Activated CD4-positive, alpha-beta T cell treated with anti-CD3 and anti-CD28 coated beads, Interleukin-2, amount 50 U/mL, for 1 hour (primary cell): ENCODE measurements around the gene TMEM168.
"Not testable (repeated sequence)": the region's sequence is repeated elsewhere in the genome, so short reads cannot be mapped to it uniquely, and the experiment has no call there.

ENCODE experiments used
- DNase-seq: peaks from one replicate; pipeline ENCODE4 v3.0.0-alpha.2; 2020

TMEM168 gene

DNA sequence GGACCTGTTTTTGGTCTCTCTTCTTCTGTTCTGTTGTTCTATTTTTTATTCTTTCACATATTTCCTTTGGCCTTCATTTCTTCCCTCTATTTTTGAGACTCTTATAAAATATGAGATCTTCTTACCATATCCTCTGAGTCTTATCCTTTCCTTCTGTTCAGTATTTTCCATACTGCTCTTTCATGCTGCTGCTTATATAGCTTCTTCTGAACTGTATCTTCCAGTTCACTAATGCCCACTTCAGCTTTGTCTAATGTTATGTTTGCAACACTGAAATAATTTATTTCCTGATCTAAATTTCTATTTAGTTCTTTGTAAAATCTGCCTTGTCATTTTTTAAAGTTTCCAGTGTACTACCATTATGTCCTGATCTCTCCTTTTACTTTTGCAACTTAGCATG, 12.8 kb downstream of the TMEM168 start:
- DNase-seq, result no peak

DNA sequence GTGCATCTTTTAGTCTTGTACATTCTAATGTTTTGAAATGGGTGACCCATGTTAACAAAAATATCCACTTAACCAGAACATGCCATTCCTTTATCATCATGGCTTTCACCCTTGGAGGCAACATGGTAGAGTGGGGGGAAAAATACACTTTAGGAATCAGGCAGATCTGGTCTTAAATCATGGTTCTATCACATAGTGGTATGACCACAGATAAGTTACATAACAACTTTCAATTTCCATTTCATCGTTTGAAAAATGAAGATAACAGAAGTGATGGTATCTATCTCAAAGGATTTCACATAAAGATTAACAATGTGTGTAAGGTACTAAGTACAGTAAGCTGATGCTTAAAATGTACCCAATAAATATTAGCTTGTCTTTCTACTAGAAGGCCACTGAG, 19.0 kb downstream of the TMEM168 start:
- no peak for DNase-seq

DNA sequence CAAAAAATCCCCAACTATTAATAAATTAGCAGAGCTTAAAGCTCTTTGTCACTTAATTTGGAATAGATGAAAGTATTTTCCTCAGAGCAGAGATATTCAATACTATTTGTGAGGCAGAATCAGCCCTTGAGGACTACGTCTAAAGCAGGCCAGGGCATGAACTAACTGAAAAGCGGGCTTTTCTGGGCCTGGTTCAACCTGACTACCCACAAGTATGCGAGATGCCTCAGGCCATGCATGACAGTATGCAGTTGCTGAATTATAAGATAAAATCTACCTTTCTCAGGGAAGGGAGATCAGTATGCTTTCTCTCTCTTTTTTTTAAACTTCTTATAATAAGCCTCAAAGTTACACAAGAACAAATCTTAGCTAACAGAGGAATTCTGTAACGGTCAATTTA, 20.1 kb downstream of the TMEM168 start:
- no peak for DNase-seq

DNA sequence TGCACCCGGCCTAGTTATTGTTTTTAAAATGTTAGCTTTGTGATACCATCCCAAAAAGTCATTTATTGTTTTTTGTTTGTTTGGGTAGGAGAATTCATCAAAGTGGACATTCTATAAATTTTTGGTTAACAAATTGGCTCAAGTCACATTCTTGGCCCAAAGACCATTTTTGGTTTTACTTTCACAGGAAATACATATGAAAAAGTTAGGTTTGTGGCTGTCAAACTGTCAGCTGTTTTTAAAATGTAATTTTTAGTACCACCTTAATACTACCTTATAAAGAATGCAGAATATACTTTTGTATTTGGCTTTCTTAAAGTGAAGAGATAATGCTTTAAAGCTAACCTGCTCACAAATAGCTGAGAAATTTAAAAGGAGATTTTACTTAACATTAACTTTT, 25.1 kb downstream of the TMEM168 start:
- no peak for DNase-seq

DNA sequence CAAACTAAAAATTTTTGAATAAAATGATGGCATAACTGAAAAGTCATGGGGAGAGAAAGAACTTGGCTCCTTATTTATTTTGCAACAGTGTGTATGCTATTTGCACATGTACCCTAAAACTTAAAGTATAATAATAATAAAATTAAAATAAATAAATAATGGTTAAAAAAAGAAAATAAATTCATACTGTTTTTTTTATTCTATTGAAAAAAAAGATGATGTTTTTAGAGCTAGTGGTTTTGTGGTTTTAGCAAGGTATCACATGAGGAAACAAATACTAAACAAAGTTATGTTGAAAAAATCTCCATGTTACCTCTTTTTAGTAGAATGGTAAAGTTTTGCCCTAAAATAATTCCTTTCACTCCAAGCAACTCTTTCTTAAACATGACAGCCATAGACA, 26.2 kb downstream of the TMEM168 start:
- DNase-seq, result no peak

DNA sequence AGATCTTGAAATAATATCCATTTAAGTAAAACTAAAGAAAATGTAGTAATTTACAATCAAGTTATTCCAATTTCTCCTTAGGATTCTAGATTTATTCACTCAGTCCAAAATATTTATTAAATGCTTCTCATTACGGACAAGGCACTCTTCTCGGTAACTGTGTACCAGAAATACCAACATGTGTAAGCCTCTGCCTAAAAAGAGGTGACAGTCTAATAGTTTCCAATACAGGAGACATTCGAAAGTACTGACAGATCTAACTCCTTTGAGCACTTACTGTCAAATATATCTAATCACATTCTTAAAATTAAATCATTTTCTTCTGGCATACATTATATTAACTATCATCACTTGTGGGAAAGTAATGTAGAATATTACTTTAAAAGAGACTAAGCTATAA, 26.9 kb downstream of the TMEM168 start:
- no peak for DNase-seq

DNA sequence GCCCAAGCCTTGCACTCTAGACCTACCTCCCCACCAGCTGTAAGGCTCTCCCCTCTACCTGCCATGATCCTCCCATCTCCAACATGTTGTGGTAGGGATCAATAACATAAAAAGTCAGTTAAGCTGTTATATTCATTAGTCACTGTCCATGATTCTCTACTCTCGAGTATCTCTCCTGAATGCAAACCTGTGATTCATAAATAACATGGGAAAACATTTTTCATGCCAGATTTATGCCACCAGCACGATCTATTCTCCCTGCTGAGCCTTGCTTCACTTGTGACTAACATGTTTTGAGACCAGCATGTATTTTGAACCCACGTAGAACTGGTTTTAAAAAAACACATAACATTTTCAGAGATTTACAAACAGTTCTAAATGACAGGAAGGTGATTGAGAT, 30.3 kb downstream of the TMEM168 start:
- no peak for DNase-seq

DNA sequence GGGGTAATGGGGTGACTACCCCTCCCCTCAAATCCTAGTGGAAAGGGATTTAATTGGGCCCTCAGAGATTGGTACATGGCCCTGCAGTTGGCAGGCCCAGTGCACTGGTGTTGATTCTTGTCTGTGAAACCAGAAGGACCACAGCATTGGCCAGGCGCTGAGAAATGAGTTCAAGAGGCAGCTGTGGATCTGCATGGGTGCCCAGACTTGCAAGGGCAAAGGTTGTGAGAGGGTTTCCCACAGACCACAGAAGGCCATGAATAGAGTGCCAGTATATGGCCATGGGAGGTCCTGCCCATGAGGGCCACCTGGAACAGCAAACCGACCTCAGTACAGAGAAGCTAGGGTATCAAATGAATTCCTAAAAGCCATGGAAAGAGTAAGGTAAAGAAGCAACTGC, 32.9 kb downstream of the TMEM168 start:
- no peak for DNase-seq

DNA sequence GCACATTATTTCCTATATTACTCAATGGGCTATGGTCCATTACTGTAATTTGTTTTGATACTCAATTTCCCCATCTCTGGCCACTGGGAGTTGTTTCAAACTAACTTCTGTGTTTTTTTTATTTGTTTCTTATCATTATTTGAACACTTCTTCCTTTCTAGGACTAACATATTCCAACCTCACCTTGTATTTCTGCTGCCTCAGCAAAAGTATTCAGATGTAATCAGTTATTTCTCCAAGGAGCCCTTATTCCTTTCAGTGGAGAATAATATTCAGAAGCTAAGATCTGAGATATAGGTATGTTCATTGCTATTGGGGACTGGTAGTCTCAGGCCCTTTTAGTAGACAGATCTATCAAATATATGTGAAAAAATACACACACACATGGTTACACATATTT, 36.9 kb downstream of the TMEM168 start:
- no peak for DNase-seq

DNA sequence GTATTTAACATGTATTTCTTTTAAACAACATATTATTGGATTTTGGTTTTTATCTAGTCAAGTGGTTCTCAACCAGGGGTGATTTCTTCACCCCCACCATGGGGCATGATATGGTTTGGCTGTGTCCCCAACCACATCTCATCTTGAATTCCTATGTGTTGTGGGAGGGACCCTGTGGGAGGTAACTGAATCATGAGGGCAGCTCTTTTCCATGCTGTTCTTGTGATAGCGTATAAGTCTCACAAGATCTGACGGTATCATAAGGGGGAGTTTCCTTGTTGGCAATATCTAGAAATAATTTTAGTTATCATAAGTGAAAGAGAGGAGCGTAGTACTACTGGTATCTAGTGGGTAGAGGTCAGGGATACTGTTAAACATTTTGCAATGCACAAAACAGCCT, 37.6 kb downstream of the TMEM168 start:
- no peak for DNase-seq

DNA sequence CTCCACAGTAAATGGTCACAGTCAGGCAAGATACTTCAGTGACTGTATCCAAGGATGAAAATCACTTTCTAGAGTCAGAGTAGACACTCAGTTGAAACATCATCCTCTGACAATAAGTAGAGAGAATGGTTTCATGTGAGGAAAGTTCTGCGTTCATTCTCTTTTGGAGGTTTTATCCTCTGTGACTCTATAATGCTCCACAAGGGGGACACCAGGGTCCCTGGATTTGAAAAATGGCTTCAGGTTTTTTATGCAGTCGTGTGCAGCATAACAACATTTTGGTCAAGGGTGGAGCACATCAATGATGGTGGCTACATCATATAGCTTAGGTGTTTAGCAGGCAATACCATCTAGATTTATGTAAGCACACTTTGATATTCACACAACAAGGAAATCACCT, 40.4 kb downstream of the TMEM168 start:
- no peak for DNase-seq

DNA sequence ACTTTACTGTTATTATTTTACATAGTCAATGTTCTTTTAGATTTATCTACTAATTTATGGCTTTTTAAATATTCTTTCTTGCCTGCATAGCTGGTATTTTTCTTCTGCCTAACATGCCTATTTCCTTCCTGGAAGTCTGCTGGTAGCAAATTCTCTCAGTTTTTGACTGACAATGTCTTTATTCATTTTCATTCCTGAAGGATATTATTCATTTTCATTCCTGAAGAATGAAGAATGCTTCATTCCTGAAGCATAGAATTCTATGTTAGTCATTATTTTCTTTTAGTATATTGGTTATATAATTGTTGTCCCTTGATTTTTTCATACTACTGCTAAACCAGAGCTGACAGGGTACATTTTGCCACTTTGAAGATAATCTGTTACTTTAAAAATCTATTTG, 41.8 kb downstream of the TMEM168 start:
- no peak for DNase-seq

DNA sequence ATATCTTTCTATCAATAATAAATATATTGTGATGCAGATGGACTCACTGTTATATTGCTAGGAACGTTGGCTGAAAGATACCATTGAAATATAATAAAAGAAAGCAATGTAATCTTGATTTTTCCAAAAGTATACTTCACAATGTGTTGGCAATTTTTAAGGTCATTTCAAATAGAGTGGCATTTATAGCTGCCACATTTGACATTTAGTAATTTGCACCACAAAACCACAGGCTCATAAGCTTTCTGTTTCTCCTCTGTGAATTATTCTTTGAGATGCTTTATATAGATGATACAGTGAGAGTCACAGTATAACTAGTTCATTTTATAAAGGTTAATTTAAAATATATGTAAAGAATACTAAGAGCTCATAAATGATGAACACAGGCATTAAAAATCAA, 44.6 kb downstream of the TMEM168 start:
- DNase-seq, result no peak

DNA sequence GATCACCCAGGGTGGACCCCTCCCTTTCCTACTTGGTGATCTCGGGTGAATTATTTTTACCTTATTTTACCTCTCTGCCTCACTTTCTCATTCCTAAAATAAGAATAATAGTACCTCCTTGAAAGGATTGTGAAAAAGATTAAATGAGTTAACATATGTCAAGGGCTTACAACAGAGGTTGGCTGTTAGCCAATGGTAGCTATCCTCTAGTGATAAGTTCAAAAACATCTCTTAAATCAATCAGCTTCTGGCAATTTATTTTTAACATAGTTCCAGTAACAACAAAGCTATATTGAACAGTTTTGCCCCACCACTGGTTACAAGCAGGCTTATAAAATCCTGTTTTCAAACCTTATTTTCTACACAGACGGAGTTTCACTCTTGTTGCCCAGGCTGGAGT, 45.4 kb downstream of the TMEM168 start:
- DNase-seq, result no peak

DNA sequence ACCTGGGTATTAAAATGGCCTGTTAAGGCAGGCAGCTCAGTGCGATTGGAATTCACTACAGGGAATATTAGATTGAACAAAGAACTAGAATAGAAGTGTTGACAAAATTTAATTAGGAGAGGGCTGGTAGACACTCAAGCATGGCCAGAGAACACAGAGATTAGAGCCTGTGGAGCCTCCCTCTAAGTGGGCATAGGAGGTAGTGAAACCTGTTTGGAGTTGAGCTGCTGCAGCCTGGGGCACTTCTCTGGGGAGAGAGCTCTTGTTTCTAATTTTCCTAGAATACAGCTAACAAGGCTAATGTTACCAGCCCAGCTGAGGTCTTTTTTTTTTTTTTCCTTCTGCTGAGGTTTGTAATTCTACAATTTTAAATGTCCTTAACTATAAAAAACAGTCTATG, 46.4 kb downstream of the TMEM168 start:
- no peak for DNase-seq

DNA sequence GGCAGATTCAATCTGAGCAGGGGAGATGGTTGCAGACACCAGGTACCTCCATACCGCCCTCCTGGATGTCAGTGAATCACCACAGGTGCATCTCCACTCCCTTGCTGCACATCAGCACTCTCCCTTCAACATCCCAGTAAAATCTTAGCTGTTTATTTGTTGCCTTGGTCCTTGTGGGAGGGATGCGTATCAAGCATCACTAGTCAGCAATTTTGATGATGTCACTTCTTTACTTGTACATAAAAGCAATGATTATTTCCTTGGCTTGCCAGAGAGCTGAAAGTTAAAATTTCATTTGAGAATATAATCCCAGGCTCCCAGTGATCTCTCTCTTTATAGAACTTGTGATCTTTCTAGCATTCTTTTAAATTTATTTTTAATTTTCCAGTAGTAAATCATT, 49.5 kb downstream of the TMEM168 start:
- DNase-seq, result no peak

DNA sequence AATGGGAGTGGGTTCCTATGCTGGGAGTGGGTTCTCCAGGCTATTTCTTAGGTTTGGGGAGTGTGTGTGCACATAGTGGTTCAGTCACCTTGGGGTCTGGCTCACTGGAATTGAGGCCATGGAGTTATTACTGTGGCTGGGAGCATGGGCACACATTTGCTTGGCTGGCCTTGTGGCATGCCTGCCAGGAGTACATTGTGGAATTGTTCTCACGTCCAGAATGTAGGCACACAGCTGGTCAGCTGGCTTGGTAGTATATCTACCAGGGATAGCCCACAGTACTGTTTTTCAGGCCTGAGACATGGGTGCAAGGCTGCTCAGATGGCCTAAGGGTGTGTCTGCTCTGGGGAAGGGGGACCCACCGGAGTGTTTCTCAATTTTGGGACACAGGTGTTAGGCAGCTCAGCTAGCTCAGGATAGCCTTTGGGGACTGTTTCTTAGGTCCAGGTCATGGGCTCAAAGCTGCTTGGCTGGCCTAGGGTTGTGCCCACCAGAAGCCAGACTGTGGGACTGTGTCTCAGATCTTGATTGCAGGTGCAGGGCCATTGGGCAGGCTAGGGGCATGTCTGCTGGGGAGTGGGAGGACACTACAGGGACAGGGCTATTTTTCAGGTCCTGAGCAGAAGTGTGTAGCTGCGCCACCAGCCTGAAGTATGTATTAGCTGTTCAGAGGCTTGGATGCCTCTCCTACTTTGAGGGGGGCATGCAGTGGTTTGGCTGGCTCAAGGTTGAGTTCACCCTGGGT, 50.6 kb downstream of the TMEM168 start:
- DNase-seq, result no peak

DNA sequence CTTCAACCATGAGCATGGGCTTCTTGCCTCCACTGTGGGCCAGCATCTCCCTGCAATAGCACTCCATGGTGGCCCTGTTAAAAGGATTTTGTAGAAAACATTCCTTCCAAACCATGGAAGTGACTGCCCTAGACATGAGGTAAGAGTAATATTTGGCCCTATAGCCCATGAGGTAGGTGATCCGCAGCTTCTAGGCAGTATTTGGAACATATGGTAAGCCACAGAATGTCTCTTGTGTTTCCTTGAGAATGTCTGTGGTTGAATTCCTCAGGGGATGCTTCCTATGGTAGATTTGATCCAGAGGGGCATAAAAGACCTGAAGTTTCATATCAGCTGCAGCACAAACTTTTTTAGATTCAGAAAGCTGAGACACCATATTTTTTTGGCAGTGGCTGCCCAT, 54.9 kb downstream of the TMEM168 start:
- no peak for DNase-seq

DNA sequence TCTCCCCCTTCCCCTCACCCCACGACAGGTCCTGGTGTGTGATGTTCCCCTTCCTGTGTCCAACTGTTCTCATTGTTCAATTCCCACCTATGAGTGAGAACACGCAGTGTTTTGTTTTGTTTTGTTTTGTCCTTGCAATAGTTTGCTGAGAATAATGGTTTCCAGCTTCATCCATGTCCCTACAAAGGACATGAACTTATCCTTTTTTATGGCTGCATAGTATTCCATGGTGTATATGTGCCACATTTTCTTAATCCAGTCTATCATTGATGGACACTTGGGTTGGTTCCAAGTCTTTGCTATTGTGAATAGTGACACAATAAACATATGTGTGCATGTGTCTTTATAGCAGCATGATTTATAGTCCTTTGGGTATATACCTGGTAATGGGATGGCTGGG, 58.9 kb downstream of the TMEM168 start:
- DNase-seq, result not testable (repeated sequence)

DNA sequence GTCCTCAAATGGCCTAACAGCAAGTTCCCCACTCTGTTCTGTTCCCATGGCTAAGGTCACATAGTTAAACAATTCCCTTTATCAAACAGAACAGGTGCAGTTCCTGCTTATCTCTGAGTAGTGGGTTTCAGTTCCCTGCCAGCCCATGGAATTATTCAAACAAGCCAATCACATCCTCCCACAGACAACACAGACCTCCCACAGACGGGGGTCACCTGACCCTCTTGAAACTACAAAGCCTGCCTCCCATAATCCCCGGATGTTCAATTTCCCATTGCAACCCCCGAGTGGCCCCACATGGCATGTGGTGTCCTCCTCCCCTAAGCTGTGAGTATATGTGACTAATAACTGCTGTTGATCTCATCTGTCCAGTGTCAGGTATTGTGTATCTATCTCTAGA, 64.1 kb downstream of the TMEM168 start:
- DNase-seq, result no peak

DNA sequence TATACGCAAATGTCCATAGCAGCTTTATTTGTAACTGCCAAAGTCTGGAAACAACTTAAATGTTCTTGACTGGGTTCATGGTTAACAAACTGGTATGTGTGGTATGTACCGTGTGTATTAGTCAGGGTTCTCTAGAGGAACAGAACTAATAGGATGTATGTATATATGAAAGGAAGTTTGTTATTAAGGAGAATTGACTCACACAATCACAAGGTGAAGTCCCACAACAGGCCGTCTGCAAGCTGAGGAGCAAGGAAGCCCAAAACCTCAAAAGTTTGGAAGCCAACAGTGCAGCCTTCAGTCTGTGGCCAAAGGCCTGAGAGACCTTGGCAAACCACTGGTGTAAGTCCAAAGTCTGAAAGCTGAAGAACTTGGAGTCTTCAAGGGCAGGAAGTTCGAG, 66.8 kb downstream of the TMEM168 start:
- no peak for DNase-seq

DNA sequence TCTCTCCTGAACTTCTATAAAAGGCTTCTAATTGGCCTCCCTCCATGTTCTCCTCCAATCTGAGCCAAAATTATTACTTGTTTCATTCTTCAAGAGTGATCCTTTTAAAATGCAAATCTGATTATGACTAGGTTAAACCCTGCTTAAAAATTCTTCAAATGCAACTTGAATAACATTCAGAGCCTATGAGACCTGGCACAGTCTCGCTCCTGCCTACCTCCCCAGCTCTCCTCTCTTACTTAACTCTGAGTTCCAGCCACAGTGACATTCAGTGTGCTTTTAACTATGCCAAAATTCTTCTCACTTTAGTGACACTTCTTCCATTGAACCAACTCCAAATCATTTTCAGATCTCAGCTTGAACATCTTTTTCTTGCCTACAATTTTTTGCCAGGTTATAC, 68.8 kb downstream of the TMEM168 start:
- no peak for DNase-seq

DNA sequence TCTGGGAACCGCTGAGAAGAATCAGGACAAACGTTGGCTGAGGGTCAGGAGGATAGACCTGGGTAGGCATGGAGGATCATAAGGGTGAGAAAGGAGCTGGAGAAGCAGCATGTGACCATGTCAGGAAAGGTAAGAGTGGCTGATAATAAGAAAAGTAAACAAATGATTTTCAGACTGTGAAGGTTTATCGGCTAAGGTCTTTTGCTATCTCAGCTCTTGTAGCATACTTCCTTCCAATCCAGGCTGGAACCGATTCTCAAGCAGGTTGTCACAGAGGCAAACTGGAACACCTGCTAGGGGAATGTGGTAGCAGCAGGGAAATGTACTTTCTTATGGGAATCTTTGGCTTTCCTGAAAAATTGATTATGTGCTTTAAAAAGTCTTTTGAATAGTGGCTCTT, 74.7 kb downstream of the TMEM168 start:
- no peak for DNase-seq

DNA sequence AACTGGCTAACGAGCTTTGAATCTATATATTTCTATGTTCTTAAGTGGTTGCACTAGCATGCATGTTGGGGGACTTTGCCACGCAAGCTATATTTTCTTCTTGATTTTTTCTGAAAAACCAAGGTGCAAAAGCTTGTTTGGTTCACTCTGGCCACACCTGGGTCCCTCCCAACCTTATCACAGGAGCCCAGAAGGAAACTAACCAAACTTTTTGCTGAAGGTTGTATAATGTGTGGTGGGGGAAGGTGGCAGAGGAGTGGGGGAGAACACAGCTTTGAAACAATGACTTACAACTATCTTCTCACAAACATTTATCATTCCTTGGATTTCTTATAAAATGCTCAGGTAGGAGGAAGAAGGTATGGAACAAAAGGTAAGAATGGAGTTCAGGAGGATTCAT, 75.3 kb downstream of the TMEM168 start:
- DNase-seq, result no peak
